ENCODE results near the gene FOXO1.
"Not testable (repeated sequence)": the region's sequence is repeated elsewhere in the genome, so short reads cannot be mapped to it uniquely, and the experiment has no call there.

FOXO1 gene

DNA sequence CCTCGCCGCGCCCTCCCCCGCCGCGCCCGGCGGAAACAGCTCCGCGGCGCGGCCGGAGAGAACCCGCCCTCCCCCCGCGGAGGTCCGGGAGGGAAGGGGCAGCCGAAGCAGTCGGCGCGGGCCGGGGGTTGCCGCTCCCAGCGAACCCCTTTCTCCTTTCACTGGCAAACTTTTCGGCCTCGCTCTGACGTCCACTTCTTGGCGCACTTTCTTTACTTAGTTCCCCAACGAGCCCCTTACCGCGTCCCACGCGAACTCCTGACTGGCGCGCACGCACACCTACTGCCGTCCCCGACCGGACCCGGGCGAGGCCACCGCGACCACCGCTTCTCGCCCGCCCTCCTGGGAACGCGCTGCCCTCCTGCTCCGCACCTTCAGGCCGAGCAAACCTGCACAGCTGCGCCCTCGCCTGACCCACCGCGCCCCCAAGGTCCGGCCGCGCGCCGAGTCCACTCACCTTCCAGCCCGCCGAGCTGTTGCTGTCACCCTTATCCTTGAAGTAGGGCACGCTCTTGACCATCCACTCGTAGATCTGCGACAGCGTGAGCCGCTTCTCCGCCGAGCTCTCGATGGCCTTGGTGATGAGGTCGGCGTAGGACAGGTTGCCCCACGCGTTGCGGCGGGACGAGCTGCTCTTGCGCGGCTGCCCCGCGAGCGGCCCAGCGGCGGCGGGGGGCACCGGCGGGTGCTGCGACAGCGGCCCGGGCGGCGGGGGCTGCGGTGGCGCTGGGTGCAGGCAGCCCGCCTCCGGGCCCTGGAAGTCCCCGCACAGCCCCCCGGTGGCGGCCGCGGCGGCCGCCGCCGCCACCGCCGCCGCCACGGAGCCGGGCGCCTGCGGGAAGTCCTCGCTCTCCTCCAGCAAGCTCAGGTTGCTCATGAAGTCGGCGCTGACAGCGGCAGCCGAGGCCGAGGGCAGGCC, 1.1 kb downstream of the FOXO1 start:
- H3K27me3 ChIP-seq (replicated peaks; ENCODE audit: control insufficient read depth, insufficient read depth, low read length): no peaks in the 10 kb centered on the region

GRCh38 chr13:40664350-40665125, 1.9 kb downstream of the FOXO1 start:
- peak; percentile 54 for DNase-seq (ENCODE audit: low read depth)
- H3K4me1 ChIP-seq (ENCODE audit: control insufficient read depth, insufficient read depth, low read length): peaks cover 45% of the 10 kb centered on the region
- H3K4me3 ChIP-seq (ENCODE audit: low read length): peak overlapping the region; percentile 81
- peak overlapping the region; percentile 99 for H3K9ac ChIP-seq (ENCODE audit: low read length)
- H3K9me3 ChIP-seq (ENCODE audit: control insufficient read depth, low read length): no peaks in the 10 kb centered on the region
- H3K27me3 ChIP-seq (replicated peaks; ENCODE audit: control insufficient read depth, insufficient read depth, low read length): no peaks in the 10 kb centered on the region
- no peaks in the 10 kb centered on the region for H3K36me3 ChIP-seq (ENCODE audit: control insufficient read depth, insufficient read depth, low read length, severe bottlenecking)

More for the DNA sequence above, 1.1 kb downstream of the FOXO1 start:
- H3K9me3 ChIP-seq (ENCODE audit: control insufficient read depth, low read length): no peaks in the 10 kb centered on the region
- DNase-seq (ENCODE audit: low read depth): peak; percentile 50
- no peaks in the 10 kb centered on the region for H3K36me3 ChIP-seq (ENCODE audit: control insufficient read depth, insufficient read depth, low read length, severe bottlenecking)
- H3K4me1 ChIP-seq (ENCODE audit: control insufficient read depth, insufficient read depth, low read length): peaks cover 37% of the 10 kb centered on the region
- H3K9ac ChIP-seq (ENCODE audit: low read length): peak overlapping the region; percentile 99
- peak overlapping the region; percentile 81 for H3K4me3 ChIP-seq (ENCODE audit: low read length)

GRCh38 chr13:40664100-40664349, 2.4 kb downstream of the FOXO1 start:
- H3K27me3 ChIP-seq (replicated peaks; ENCODE audit: control insufficient read depth, insufficient read depth, low read length); DNase-seq (ENCODE audit: low read depth); H3K36me3 ChIP-seq (ENCODE audit: control insufficient read depth, insufficient read depth, low read length, severe bottlenecking); H3K9me3 ChIP-seq (ENCODE audit: control insufficient read depth, low read length): not testable (repeated sequence)
- H3K4me1 ChIP-seq (ENCODE audit: control insufficient read depth, insufficient read depth, low read length): peaks cover 49% of the 10 kb centered on the region
- H3K4me3 ChIP-seq (ENCODE audit: low read length): peak overlapping the region; percentile 81
- peak overlapping the region; percentile 99 for H3K9ac ChIP-seq (ENCODE audit: low read length)

GRCh38 chr13:40662866-40663265, 3.6 kb downstream of the FOXO1 start:
- Histone ChIP-seq H3K4me3 (ENCODE audit: low read length) (peak overlapping the region; percentile 81), H3K4me1 (ENCODE audit: control insufficient read depth, insufficient read depth, low read length) (peaks cover 47% of the 10 kb centered on the region), H3K9me3 (ENCODE audit: control insufficient read depth, low read length) (no peaks in the 10 kb centered on the region), H3K27me3 (replicated peaks; ENCODE audit: control insufficient read depth, insufficient read depth, low read length) (no peaks in the 10 kb centered on the region), H3K9ac (ENCODE audit: low read length) (peak overlapping the region; percentile 99), H3K36me3 (ENCODE audit: control insufficient read depth, insufficient read depth, low read length, severe bottlenecking) (no peaks in the 10 kb centered on the region)
- DNase-seq (ENCODE audit: low read depth): no peak

DNA sequence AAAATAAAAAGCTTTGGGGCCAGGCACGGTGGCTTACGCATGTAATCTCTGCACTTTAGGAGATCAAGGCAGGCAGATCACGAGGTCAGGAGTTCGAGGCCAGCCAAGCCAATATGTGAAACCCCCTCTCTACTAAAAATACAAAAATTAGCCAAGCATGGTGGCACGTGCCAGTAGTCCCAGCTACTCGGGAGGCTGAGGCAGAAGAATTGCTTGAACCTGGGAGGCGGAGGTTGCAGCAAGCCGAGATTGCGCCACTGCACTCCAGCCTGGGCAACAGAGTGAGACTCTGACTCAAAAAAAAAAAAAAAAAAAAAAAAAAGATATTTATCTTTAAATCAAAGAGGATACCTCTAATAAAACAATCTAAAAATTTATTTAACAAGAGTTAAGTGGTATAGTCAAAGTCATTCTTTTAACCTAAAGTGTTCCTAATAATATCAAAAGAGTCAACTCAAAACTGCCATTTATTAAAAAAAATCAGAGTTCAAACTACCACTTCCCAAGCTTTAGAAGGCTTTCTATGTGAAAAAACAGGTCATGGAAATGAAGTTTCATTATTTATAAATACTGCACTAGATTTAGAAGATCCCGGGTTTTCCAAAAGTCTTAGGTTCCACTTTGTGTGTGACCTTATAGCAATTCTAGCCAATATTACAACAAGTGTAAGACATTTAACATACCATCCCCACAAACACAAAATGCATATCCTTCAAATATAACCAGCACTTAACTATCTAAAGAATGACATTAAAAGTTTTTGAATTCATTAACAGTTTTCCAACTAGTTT, 4.4 kb downstream of the FOXO1 start:
- Histone ChIP-seq H3K9me3 (ENCODE audit: control insufficient read depth, low read length) (no peaks in the 10 kb centered on the region), H3K9ac (ENCODE audit: low read length) (peak overlapping the region; percentile 99), H3K36me3 (ENCODE audit: control insufficient read depth, insufficient read depth, low read length, severe bottlenecking) (no peaks in the 10 kb centered on the region), H3K4me1 (ENCODE audit: control insufficient read depth, insufficient read depth, low read length) (peaks cover 52% of the 10 kb centered on the region), H3K27me3 (replicated peaks; ENCODE audit: control insufficient read depth, insufficient read depth, low read length) (no peaks in the 10 kb centered on the region), H3K4me3 (ENCODE audit: low read length) (peak overlapping the region; percentile 81)
- DNase-seq (ENCODE audit: low read depth): no peak

DNA sequence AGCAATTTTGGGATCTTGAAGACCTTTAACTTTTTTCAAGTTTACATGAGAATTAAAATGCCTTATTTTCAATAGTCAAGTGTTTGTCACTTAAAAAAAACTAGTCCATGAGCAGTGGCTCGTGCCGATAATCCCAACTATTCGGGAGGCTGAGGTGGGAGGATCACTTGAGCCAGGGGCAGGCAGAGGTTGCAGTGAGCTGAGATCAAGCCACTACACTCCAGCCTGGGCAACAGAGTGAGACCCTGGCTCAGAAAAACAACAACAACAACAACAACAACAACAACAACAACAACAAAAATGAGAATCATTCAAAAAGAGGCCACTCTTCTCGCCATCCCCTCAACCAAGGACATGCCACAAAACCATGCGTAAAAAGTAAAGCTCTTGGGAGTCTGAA, 5.7 kb downstream of the FOXO1 start:
- DNase-seq (ENCODE audit: low read depth): no peak
- peak overlapping the region; percentile 52 for H3K9ac ChIP-seq (ENCODE audit: low read length)
- H3K4me1 ChIP-seq (ENCODE audit: control insufficient read depth, insufficient read depth, low read length): peaks cover 65% of the 10 kb centered on the region
- no peaks in the 10 kb centered on the region for H3K9me3 ChIP-seq (ENCODE audit: control insufficient read depth, low read length)
- peak overlapping the region; percentile 58 for H3K4me3 ChIP-seq (ENCODE audit: low read length)
- H3K36me3 ChIP-seq (ENCODE audit: control insufficient read depth, insufficient read depth, low read length, severe bottlenecking): no peaks in the 10 kb centered on the region
- H3K27me3 ChIP-seq (replicated peaks; ENCODE audit: control insufficient read depth, insufficient read depth, low read length): no peaks in the 10 kb centered on the region

GRCh38 chr13:40660141-40660664, 6.2 kb downstream of the FOXO1 start:
- peaks cover 70% of the 10 kb centered on the region for H3K4me1 ChIP-seq (ENCODE audit: control insufficient read depth, insufficient read depth, low read length)
- H3K27me3 ChIP-seq (replicated peaks; ENCODE audit: control insufficient read depth, insufficient read depth, low read length): no peaks in the 10 kb centered on the region
- no peaks in the 10 kb centered on the region for H3K9me3 ChIP-seq (ENCODE audit: control insufficient read depth, low read length)
- peak; percentile 16 for DNase-seq (ENCODE audit: low read depth)
- H3K36me3 ChIP-seq (ENCODE audit: control insufficient read depth, insufficient read depth, low read length, severe bottlenecking): no peaks in the 10 kb centered on the region
- H3K9ac ChIP-seq (ENCODE audit: low read length): peak overlapping the region; percentile 52
- peak overlapping the region; percentile 58 for H3K4me3 ChIP-seq (ENCODE audit: low read length)

- Histone ChIP-seq H3K27me3 (replicated peaks; ENCODE audit: control insufficient read depth, insufficient read depth, low read length) (no peaks in the 10 kb centered on the region), H3K9me3 (ENCODE audit: control insufficient read depth, low read length) (no peaks in the 10 kb centered on the region), H3K4me3 (ENCODE audit: low read length) (peak overlapping the region; percentile 6), H3K4me1 (ENCODE audit: control insufficient read depth, insufficient read depth, low read length) (peaks cover 78% of the 10 kb centered on the region), H3K36me3 (ENCODE audit: control insufficient read depth, insufficient read depth, low read length, severe bottlenecking) (no peaks in the 10 kb centered on the region), H3K9ac (ENCODE audit: low read length) (peak overlapping the region; percentile 49)
- DNase-seq (ENCODE audit: low read depth): no peak
Measured at GRCh38 chr13:40657951-40658350, 8.5 kb downstream of the FOXO1 start.

- DNase-seq (ENCODE audit: low read depth): no peak
- Histone ChIP-seq H3K36me3 (ENCODE audit: control insufficient read depth, insufficient read depth, low read length, severe bottlenecking) (no peaks in the 10 kb centered on the region), H3K9me3 (ENCODE audit: control insufficient read depth, low read length) (no peaks in the 10 kb centered on the region), H3K27me3 (replicated peaks; ENCODE audit: control insufficient read depth, insufficient read depth, low read length) (no peaks in the 10 kb centered on the region), H3K4me3 (ENCODE audit: low read length) (peak overlapping the region; percentile 6), H3K4me1 (ENCODE audit: control insufficient read depth, insufficient read depth, low read length) (peaks cover 74% of the 10 kb centered on the region), H3K9ac (ENCODE audit: low read length) (peak overlapping the region; percentile 49)
Measured at GRCh38 chr13:40657307-40657706, 9.1 kb downstream of the FOXO1 start.

- DNase-seq (ENCODE audit: low read depth): peak; percentile 15
- H3K9ac ChIP-seq (ENCODE audit: low read length): no peak overlapping the region
- H3K36me3 ChIP-seq (ENCODE audit: control insufficient read depth, insufficient read depth, low read length, severe bottlenecking): no peaks in the 10 kb centered on the region
- no peak overlapping the region for H3K4me3 ChIP-seq (ENCODE audit: low read length)
- peaks cover 74% of the 10 kb centered on the region for H3K4me1 ChIP-seq (ENCODE audit: control insufficient read depth, insufficient read depth, low read length)
- no peaks in the 10 kb centered on the region for H3K27me3 ChIP-seq (replicated peaks; ENCODE audit: control insufficient read depth, insufficient read depth, low read length)
- H3K9me3 ChIP-seq (ENCODE audit: control insufficient read depth, low read length): no peaks in the 10 kb centered on the region
Measured at GRCh38 chr13:40656358-40656757, 10.1 kb downstream of the FOXO1 start.
